ENCODE measurements around the gene CNIH1.
A peak's percentile ranks its signal among the peaks of the same experiment; 100 is the strongest.
"Not testable (repeated sequence)": the region's sequence is repeated elsewhere in the genome, so short reads cannot be mapped to it uniquely, and the experiment has no call there.

CNIH1 gene

GRCh38 chr14:54467280-54467679 is 26.1 kb upstream of the CNIH1 start:
- DNase-seq (ENCODE audit: low spot score) = no peak

- peak; percentile 71 for DNase-seq (ENCODE audit: low spot score)
These were observed 24.5 kb upstream of the CNIH1 start for GRCh38 chr14:54465654-54466053.

DNA sequence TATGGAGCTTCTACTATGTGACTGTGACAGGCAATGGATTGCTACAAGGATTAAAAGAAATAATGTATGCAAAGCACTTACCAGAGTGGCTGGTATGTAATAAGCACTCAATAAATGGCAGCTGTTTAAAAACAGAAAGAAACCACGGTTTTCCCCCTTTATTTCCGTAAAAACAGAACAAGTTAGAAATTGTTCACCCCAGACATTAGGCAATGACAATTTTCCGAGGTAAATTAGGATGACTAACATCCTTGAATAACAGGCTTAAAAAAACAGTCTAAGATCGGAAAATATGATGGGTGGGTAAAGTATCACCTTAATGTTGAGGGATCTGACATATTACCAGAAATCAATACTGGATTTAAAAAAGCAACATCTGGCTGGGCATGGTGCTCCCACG is 20.9 kb upstream of the CNIH1 start:
- no peak for DNase-seq (ENCODE audit: low spot score)

- no peak for DNase-seq (ENCODE audit: low spot score)
These were observed 17.9 kb upstream of the CNIH1 start for GRCh38 chr14:54459106-54459505.

- DNase-seq (ENCODE audit: low spot score) = not testable (repeated sequence)
These were observed 17.4 kb upstream of the CNIH1 start for GRCh38 chr14:54458536-54458935.

DNA sequence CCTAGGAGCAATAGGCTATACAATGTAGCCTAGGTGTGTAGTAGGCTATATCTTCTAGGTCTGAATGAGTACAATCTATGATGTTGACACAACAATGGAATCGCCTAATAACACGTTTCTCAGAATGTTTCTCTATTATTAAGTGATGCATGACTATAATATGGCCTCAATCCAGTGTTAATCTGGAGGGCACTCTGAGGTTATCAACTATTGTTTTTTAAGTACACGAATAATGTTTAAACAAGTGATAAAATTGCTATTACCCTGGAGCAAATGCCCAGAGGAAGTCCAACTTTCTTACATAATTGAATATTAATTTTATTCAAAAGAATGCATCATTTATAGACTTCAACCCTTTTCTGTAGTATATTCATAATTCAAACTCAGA is 16.4 kb upstream of the CNIH1 start:
- DNase-seq (ENCODE audit: low spot score) = no peak

DNA sequence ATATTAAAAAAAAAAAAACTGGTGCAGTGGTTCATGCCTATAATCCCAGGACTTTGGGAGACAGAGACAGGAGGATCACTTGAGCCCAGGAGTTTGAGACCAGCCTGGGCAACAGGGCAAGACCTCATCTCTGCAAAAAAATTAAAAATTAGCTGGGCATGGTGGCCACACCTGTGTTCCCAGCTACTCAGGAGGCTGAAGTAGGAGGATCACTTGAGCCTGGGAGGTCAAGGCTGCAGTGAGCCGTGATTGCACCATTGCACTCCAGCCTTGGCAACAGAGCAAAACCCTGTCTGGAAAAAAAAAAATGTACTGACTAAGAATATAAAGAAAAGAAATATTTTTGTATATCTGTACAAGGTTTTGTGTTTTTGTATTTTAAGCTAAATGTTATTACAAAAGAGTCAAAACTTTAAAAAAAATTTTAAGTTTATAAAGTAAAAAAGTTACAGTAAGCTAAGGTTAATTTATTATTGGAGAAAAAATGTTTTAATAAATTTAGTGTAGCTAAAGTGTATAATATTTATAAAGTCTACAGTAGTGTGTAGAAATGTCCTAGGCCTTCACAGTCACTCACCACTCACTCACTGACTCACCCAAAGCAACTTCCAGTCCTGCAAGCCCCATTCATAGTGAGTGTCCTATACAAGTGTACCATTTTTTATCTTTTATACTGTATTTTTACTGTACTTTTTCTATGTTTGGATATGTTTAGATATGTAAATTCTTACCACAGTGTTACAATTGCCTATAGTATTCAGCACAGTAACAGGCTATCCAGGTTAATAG is 15.8 kb upstream of the CNIH1 start:
- not testable (repeated sequence) for DNase-seq (ENCODE audit: low spot score)

DNA sequence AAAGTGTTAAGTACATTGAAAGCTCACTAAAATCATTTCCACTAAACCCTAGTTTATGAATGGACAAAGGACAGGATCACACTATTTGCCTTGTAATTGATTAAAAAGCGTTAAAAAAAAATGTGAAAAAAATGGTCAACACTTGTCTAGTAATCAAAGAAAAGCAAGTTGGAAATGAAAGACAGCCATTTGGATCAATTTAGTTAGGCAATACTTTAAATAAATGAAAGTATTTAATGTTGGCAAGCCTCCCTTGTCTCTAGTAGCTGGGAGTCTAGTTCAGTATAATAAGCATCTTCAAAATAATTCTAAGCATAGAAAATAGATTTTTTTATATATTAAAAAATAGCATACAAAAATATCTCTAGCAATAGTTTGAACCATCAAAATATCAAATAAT is 14.2 kb upstream of the CNIH1 start:
- no peak for DNase-seq (ENCODE audit: low spot score)

- not testable (repeated sequence) for DNase-seq (ENCODE audit: low spot score)
These were observed 12.8 kb upstream of the CNIH1 start for GRCh38 chr14:54453990-54454389.

- no peak for DNase-seq (ENCODE audit: low spot score)
These were observed 12.1 kb upstream of the CNIH1 start for GRCh38 chr14:54453252-54453651.

GRCh38 chr14:54451961-54452360 is 10.8 kb upstream of the CNIH1 start:
- DNase-seq (ENCODE audit: low spot score) = no peak

DNA sequence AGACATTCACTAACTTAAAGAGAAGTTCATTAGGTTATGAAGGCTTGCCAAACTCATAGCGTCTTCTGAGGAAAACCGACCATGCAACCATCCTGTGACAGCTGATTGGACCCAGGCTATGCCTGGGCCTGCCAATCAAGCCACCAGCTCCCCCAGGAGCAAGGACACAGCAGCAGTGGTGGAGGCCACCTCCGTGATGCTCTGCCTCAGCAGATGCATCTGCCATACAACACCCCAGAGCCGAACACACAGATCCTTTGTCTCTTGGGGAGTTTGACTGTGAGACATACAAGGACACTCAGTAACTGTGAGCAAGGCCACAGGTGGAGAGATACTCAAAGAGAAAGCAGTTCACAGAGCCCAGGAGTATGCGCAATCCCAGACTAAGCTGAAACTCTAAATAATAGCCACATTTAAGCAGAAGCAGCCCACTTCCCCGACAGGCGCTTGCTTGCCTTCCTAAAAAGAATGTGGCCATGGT is 10.0 kb upstream of the CNIH1 start:
- no peak for DNase-seq (ENCODE audit: low spot score)

- no peak for DNase-seq (ENCODE audit: low spot score)
These were observed 9.4 kb upstream of the CNIH1 start for GRCh38 chr14:54450535-54450934.

- no peak for DNase-seq (ENCODE audit: low spot score)
These were observed 6.1 kb upstream of the CNIH1 start for GRCh38 chr14:54447231-54447692.

DNA sequence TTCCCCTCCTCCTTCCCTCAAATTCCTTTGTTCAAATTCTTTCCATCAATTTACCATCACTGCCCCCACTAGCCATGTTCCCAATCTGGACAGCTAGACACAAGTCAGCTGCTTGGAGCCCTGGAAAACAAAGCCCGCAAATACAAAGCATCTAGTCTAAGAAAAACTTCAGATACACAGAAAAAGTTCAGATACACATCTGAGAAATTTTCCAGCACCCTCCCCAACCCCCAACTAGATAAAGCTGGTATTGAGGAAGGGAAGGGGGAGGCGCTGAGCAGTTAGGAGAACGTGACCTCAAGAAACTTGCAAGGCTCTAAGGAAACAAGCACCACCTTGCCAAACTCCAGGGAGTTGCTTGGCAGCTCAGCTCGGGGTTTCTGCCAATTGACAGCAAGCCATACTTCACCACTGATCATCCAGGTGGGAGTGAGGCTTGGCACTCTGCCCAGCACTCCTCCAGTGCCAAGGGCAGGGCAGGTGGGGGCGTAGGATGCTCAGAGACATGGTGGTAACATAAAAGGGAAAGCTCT is 5.1 kb upstream of the CNIH1 start:
- no peak for DNase-seq (ENCODE audit: low spot score)

DNA sequence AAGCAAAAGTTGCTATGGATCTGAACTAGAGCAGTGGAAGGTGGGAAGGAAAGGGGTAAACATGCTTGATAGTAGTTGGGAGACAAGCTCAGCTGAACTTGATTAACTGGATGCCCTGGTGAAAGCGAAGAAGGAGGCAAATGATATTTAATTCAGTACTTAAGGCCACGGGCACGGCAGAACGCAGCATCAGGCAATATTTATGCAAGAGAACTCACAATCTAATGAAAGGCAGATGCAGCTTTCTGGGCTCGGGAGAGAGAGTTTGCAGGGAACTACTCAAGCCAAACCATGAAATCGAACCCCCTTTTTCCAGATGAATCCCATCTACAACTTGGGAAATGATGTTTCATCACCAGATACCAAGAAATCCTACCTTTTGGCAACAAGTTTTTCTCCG is 3.5 kb upstream of the CNIH1 start:
- DNase-seq (ENCODE audit: low spot score) = no peak

DNA sequence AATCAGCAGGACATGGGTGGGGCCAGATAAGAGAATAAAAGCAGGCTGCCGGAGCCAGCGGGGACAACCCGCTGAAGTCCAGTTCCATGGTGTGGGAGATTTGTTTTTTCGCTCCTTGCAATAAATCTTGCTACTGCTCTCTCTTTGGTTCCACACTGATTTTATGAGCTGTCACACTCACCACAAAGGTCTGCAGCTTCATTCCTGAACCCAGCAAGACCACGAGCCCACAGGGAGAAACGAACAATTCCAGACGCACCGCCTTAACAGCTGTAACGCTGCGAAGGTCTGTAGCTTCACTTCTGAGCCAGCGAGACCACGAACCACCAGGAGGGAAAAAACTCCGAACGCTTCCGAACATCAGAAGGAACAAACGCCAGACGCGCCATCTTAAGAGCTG is 2.8 kb upstream of the CNIH1 start:
- DNase-seq (ENCODE audit: low spot score) = no peak

DNA sequence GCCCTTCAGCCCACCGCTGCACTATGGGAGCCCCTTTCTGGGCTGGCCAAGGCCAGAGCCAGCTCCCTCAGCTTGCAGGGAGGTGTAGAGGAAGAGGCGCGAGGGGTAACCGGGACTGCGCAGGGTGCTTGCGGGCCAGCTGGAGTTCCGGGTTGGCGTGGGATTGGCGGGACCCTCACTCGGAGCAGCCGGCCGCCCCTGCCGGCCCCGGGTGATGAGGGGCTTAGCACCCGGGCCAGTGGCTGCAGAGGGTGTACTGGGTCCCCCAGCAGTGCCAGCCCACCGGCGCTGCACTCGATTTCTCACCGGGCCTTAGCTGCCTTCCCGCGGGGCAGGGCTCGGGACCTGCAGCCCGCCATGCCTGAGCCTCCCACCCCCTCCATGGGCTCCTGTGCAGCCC is 1.8 kb upstream of the CNIH1 start:
- not testable (repeated sequence) for DNase-seq (ENCODE audit: low spot score)

- DNase-seq (ENCODE audit: low spot score) = no peak
These were observed 700 bp downstream of the CNIH1 start for GRCh38 chr14:54440476-54440872.

- no peak for DNase-seq (ENCODE audit: low spot score)
These were observed 1.1 kb downstream of the CNIH1 start for GRCh38 chr14:54440037-54440436.

GRCh38 chr14:54438703-54439102 is 2.5 kb downstream of the CNIH1 start:
- DNase-seq (ENCODE audit: low spot score) = no peak

- DNase-seq (ENCODE audit: low spot score) = not testable (repeated sequence)
These were observed 3.2 kb downstream of the CNIH1 start for GRCh38 chr14:54437954-54438353.

GRCh38 chr14:54435500-54435981 is 5.6 kb downstream of the CNIH1 start:
- no peak for DNase-seq (ENCODE audit: low spot score)

DNA sequence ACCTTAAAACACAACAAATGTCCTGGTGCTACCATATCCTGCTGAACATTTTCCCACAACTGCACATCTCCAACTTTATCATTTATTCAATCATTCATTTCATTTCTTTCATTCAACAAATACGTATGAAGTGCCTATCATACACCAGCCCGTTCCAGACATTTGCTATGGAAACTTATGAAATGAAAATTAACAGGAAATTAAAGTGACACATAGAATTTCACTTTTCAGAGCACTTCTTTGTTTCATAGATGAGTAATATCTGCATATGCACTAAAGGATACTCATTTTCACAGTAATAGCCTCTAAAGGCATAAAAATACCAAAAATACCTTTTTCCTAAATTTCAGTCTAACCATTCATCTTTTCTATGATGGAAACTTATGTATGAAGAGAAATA is 12.6 kb downstream of the CNIH1 start:
- no peak for DNase-seq (ENCODE audit: low spot score)

Data from D341Med (cell line).